Amygdala (tissue), 56 donors: Measurements from ENCODE around the gene ALOX15B.
A peak's percentile ranks its signal among the peaks of the same experiment; 100 is the strongest.

Source experiments
- DNase-seq, 56 donors: peaks; one replicate each; lab custom pipeline; 2025; lab: John Stamatoyannopoulos, UW

Gene ALOX15B

GRCh38 chr17:8031950-8032349 is 6.9 kb upstream of the ALOX15B start:
- DNase-seq: no peak

- no peak for DNase-seq
These were observed 6.4 kb upstream of the ALOX15B start for GRCh38 chr17:8032442-8032841.

GRCh38 chr17:8039611-8040168 is 831 bp downstream of the ALOX15B start:
- DNase-seq: no peak

- peak in 6 of 56 donors; percentile 9 to 35 (median 18) for DNase-seq
These were observed 2.5 kb downstream of the ALOX15B start for GRCh38 chr17:8041249-8041928.

GRCh38 chr17:8041979-8042378 is 3.1 kb downstream of the ALOX15B start:
- no peak for DNase-seq

- no peak for DNase-seq
These were observed 6.3 kb downstream of the ALOX15B start for GRCh38 chr17:8044819-8045810.

- DNase-seq: no peak
These were observed 7.6 kb downstream of the ALOX15B start for GRCh38 chr17:8046306-8046928.

- DNase-seq: no peak
These were observed 8.3 kb downstream of the ALOX15B start for GRCh38 chr17:8046929-8047768.

- no peak for DNase-seq
These were observed 8.9 kb downstream of the ALOX15B start for GRCh38 chr17:8047769-8048110.

GRCh38 chr17:8048236-8048635 is 9.4 kb downstream of the ALOX15B start:
- no peak for DNase-seq

- no peak for DNase-seq
These were observed 9.9 kb downstream of the ALOX15B start for GRCh38 chr17:8048736-8049135.

GRCh38 chr17:8051831-8052230 is 13.0 kb downstream of the ALOX15B start:
- DNase-seq: no peak

GRCh38 chr17:8052256-8053252 is 13.7 kb downstream of the ALOX15B start:
- no peak for DNase-seq

- DNase-seq: no peak
These were observed 14.7 kb downstream of the ALOX15B start for GRCh38 chr17:8053600-8053999.

GRCh38 chr17:8055851-8056231 is 17.0 kb downstream of the ALOX15B start:
- DNase-seq: no peak

GRCh38 chr17:8056232-8056975 is 17.5 kb downstream of the ALOX15B start:
- peak in 18 of 56 donors; percentile 10 to 59 (median 30) for DNase-seq

- no peak for DNase-seq
These were observed 18.2 kb downstream of the ALOX15B start for GRCh38 chr17:8056976-8057625.
